GM21367 (cell line): ENCODE measurements around the gene CD79A.

Experiments
- ATAC-seq: cut with Tn5 transposase; IDR thresholded peaks from one replicate; pipeline ENCODE4 v1.9.1; 2021; ENCODE audit not compliant: unreplicated experiment

The CD79A gene

DNA sequence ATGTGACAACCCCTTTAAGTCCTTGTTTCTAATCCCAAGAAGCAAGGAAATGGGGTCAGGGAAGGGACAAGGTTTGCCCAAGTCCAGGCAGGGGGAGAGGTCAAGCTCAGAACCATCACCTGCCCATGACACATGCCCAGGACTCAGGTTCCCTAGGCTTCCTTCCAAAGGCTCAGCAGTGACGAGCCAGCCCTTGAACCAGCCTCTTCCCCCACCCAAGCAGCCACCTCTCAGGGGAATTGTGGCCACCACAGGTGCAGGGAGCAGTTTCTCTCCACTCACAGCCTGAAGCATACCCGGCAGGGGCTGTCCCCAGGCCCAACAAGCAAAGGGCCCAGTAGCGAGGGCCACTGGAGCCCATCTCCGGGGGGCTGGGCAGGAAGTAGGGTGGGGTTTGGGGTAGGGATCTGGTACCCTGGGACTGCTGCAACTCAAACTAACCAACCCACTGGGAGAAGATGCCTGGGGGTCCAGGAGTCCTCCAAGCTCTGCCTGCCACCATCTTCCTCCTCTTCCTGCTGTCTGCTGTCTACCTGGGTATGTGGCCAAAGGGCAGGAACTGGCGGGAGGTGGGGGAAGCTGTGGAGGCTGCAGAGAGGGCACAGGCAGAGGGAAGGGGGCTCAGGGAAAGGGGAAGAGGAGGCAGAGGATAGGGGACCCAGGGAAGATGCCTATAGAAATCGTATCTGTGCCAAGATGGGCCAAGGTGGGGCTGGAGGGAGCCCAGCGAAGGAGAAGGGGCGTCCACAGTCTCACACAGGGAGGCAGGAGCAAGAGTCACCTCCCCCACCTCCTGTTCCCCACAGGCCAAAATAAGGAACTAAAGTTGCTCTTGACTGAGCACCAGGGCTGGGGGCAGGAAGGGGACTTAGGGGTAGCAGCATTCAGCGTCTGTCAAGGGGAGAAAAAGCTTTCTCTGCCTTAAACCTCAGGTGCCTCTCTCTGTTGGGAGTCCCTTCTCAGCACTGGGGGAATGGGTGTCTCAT is at the start of gene CD79A:
Gene CD79A, plus strand, starts transcription at position 433 of the 986 bp plus-strand sequence. Its CDS starts 26 bp downstream, at position 459.
- peak; percentile 59 for ATAC-seq

DNA sequence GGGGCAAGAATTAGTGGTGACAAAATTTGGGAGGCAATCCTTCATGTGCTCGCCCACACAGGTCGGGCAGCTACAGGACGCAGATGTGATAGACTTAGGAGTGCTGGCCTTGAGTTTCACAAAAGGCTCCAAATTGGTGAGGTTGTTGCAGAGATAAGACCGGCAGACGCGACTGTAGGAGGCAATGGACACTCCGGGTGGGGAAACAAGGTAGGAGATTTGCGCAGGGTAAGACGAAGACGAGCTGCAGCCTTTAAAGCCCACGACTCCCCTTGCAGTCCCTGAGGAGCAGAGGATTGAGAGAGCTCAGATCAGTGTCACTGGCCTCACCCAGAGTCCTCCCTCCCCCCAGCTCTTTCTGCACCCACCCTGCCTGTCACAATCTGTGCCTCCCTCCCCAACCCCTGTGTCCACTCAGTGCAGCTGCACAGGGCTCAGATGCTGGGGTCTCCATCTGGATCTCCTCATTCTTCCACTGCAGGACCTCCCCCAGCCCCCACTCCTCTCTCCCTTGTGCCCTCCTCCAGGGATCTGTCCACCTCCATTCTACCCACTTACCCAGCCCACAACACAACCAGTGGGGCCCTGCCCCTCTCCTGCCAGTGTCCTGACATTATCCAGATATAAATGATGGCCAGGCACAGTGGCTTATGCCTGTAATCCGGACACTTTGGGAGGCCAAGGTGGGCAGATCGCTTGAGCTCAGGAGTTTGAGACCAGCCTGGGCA is 38.9 kb upstream of the CD79A start:
- ATAC-seq, result no peak

DNA sequence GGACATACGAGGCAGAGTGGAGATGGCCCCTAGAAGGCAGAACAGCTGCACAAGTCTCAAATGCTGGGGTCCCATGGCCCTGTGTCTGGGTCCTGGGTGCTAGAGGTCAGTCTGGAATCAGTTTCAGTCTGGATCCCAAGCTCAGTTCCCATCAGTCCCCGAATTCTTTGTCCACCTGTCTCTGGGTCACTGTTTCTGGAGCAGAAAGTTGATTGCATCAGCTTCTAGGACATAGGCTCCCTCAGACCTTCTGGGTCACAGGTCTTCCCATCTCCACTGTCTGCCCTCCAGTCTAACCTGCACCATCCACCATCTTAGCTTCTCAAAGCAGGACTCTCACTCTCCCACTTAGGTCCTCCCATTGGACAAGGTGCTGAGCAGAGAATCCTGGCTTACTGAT is 37.9 kb upstream of the CD79A start:
- no peak for ATAC-seq

DNA sequence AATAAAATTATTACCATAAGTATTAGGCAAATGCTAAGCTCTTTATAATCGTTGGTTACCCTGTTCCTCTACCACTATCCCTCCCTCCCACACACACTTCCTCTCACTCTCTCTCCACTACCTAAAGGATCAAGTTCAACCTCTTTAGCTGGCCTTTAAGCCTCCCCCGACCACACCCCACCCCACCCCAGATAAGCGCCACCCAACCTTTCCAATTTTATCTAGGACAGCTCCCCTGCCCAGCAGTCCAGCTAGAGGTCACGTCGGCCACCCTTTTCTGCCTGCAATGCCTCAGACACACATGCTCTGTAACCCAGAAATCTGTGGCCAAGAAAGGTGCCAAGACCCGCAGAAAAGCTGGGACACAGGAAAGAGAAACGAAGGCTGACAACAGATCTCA is 33.7 kb upstream of the CD79A start:
- ATAC-seq, result no peak

DNA sequence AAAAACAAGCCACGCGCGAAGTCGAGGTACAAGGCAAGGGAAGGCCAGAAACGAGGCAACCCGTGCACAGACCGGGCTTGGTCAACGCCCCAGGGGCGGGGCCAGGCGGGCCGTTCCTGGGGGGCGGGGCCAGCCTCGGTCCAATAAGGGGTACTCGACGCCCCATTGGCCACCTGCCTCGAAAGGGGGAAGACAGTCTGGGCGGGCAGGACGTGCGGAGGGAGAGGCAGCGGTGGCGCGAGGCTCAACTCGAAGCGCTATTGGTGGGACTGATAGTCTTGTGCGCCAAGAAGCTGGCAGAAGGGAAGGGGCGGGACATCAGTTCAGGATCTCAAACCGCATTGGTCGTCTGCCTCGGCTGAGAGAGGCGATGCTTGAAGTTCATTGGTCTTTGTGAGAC is 32.5 kb upstream of the CD79A start, which contains the start of gene LYPD4:
Gene LYPD4, minus strand, starts transcription at position 83 of the 400 bp plus-strand sequence. CDS start 5,398 bp downstream, outside the sequence.
- no peak for ATAC-seq

DNA sequence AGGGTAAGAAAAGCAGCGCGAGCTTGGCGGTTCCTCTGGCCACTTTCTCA is 32.3 kb upstream of the CD79A start, which contains the start of gene DMRTC2:
Gene DMRTC2, plus strand, starts transcription at position 42 of the 50 bp plus-strand sequence. CDS start 2,387 bp downstream, outside the sequence.
- ATAC-seq, result no peak

DNA sequence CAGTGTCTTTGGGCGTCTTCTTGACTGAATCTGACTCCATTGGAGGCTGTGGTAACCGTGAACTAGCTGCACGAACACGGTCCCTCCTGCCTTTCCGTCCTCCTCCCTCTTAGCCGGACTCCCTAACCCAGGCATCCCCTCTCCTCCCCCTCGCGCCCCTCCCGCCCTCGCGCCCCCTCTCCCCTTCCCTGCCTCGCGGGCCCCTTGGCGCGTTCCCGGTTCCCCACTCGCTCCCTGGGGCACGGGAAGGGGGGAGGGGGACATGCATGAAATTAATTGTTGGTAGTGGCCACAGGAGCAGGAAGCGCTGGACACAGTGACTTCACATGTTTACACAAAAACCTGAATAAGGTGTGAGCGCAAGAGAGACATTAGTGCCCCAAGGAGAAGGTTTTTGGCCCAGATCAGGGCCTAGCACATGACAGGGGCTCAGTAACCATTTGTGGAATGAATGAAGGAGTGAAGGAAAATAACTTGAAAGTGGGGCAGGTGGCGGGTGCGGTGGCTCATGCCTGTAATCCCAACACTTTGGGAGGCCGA is 32.0 kb upstream of the CD79A start:
- ATAC-seq, result no peak

DNA sequence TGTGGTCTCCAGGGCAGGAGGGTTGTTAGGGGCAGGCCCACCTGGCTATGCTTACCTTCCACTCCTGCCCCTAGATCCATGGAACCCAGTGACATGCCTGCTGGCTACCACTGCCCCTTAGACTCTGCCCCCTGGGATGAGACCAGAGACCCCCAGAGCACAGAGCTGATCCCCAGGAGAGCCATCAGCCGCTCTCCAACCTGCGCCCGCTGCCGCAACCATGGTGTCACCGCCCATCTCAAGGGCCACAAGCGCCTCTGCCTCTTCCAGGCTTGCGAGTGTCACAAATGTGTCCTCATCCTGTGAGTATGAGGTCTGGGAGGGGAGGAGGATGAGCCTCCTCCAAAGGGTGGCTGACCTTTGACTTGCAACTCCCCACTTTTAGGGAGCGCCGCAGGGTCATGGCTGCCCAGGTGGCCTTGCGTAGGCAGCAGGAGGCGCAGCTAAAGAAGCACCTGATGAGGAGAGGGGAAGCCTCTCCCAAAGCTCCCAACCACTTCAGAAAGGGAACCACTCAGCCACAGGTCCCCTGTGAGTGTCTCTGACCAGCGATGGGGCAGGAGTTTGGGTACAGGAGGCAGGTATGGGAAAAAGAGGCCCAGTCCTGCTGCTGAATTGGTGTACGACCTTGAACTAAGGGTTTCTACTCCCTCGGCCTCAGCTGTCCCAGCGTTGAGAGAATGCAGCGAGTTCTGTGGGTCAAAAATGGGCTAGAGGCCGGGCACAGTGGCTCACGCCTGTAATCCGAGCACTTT is 29.6 kb upstream of the CD79A start:
- ATAC-seq, result no peak

DNA sequence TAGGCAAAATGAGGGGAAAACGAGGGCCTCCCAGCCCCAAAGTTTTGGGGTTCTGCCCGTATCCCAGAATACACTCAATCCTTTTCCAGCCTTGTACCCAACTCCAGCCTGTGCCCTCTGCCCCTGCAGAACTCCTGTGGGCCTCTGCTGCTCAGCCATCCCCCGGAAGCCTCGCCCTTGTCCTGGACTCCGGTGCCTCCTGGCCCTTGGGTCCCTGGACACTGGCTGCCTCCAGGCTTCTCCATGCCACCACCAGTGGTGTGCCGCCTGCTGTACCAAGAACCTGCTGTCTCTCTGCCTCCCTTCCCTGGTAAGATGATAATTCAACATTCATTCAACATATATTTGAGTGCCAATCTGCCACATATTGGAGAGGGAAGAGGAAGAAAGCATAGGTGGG is 28.4 kb upstream of the CD79A start:
- ATAC-seq, result no peak

DNA sequence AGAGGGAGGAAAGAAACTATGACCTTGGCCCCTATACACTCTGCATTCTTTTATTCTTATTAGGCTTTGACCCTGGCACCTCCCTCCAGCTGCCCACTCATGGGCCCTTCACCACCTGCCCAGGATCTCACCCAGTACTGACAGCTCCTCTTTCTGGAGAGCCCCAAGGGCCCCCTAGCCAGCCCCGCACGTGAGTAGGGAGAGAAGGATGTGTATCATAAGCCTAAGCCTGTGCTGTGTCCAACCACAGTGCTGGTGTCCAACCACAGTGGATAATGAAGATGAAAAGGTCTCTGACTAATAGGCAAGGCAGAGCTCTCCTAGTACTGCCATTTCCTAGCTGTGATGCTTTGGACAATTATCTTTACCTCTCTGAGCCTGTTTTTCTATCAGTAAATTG is 28.0 kb upstream of the CD79A start:
- ATAC-seq, result no peak

DNA sequence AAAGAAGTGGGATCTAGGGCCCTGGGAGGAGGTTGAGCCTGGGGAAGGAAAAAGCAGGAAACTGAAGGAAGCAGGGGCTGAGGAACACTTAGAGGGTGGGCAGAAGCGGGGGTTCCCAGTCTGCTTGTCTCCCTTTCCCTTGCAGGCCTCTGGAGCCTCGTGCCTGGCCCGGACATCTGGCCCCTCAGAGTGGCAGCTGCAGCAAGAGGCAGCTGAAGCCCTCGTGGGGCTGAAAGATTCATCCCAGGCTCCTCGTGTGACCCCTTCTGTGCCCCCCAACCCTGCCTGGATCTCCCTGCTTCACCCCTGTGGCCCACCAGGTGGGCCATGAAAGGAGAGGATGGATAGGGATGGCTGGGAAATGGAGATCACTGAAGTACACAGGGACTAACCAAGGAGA is 26.7 kb upstream of the CD79A start:
- no peak for ATAC-seq

DNA sequence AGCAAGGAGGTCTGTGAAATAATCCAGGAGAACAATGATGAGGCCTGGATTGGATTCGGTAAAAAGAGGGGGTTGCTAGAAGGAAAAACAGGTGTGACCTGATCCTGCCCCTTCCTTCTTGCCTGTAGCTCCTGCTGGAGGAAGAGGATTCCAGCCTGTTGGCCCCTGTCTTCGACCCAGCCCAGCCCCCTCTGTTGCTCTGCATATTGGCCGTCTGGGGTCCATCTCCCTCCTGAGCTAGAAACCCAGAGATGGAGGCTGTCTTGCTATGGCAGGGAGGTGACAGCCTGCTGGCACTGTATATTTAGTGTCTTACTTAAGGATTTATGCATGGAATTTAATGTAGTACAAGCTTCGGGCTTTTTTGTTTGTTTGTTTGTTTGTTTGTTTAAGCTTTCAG is 25.6 kb upstream of the CD79A start:
- no peak for ATAC-seq

DNA sequence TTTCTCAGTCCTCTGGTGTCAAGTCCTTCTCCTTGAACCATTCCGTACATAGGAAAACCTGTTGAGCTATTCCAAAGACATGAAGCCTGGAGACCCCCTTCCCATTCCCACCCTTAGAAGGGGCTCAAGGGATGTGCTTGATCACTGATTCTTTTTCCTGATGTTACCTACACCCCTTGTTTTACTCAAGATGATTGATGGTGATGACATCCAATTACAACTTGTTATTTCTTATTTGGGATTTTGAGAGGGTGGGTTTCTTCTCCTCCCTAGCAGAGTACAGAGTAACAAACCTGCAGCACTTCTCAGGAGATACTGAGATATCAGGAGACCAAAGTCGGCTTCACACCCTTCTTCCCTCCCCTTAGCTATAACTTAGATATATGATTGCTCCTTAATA is 23.7 kb upstream of the CD79A start:
- no peak for ATAC-seq

DNA sequence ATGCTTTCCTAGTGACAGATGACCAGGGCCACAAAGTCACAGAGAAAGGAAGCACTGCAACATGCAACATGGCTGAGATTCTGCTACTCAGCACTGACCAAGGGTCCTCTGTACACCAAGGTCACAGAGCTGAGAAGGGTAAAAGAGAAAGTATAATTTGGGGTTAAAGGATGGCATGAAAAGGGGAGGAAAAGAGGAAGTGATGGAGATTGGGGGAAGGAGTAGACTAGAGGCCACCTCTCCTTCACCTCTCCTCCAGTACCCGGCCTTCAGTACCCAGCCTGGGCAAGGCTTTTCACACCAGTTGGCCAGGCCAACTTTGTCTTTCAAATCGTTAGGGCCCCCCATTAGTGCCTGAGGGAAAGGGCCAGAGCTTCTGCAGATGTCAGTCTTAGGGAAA is 23.3 kb upstream of the CD79A start:
- ATAC-seq, result no peak

DNA sequence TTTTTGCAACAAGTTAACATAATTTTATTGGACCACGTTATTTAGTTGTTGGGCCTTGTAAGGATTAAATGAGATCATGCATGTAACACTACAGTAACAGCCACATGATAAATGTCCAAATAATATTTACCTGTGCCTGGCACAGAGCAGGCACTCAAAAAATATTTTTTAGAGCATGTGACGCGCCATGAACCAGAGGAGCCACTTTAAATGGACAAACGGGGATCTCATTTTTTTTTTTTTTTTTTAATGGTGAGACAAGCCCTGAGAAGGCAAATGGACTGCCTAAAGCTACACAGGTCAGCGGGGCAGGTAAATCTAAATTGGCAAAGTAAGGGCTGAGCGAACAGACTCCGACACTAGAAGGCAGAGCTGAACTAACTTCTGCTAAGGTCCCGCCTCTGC is 17.9 kb upstream of the CD79A start:
- no peak for ATAC-seq

DNA sequence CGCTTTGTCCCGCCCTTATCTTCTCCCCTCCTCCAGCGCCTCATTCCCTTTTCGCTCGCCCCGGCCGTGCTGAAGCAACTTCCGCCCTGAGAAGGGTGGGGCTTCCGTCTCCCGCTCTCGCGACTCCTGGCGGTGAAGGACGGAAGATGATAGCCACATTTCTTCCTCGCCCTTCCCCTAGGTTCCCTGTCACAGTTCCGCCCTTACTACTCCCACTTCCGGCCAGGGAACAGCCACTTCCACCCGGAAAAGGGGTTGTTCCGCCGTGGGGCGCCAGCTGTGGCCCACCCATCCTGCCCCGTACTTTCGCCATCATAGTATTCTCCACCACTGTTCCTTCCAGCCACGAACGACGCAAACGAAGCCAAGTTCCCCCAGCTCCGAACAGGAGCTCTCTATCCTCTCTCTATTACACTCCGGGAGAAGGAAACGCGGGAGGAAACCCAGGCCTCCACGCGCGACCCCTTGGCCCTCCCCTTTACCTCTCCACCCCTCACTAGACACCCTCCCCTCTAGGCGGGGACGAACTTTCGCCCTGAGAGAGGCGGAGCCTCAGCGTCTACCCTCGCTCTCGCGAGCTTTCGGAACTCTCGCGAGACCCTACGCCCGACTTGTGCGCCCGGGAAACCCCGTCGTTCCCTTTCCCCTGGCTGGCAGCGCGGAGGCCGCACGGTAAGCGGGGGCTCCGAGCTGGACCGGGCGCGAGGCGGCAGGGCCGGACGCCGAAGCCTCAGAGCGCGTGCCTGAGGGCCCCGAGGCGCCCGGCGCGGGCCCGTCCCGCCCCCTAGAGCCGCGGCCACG is 17.3 kb upstream of the CD79A start, which contains the start of gene RPS19:
Gene RPS19, plus strand, starts transcription at position 638 of the 801 bp plus-strand sequence. CDS start 520 bp downstream, outside the sequence.
- peak; percentile 68 for ATAC-seq

DNA sequence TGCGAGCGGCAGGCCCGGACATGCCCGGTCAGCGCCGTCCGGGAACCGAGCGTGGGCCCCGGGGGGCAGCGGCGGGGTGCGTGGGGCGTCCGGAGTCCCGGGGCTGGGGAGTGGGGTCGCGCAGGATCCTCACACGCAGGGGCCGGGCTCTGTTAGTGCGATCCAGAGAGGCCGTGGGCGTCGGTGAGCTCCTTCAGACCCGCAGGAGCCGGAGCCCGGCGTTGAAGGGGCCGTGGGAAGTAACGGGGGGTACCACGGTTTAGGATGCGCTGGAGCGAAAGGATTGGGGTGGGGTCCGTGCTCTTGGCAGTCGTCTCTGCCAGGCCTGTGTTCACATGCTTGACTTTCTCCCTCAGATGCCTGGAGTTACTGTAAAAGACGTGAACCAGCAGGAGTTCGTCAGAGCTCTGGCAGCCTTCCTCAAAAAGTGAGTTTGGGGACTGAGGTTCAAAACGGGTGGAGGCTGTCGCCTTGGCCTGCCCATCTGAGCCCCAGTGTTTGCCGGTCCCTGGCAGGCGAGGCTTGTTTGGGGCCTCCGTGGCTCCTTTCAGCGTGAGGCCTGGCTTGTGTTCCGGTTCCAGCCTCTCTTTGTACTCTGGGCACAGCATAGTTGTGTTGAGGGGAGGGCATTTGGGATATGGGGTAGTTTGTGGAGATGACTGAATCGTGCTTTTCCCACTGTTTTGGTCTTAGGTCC is 16.5 kb upstream of the CD79A start:
- ATAC-seq, result no peak

DNA sequence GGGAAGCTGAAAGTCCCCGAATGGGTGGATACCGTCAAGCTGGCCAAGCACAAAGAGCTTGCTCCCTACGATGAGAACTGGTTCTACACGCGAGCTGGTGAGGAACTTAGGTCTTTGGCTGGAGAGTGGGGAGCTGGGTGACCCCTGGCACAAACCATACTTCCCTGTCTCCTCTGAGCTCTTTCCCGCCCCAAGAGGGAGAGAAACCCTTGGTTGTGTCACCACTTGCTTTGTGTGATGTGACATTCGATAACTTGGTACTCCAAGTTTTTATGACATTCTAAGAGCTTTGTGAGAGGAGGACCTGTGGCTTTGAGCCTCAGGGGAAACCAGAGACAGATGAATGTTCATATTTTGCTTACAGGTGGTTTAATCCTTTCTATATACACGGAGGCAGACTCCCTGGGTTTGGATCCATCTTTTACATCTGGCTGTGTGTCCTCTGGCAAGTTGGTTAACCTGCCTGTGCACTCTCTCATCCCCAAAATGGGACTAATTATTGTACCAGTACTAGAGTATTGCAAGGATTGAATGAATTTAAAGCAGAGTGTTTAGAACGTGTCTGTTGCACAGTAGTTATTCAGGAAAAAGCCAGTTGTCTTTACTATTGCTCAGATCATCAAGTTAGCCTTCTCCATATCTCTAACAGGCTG is 15.8 kb upstream of the CD79A start:
- no peak for ATAC-seq

DNA sequence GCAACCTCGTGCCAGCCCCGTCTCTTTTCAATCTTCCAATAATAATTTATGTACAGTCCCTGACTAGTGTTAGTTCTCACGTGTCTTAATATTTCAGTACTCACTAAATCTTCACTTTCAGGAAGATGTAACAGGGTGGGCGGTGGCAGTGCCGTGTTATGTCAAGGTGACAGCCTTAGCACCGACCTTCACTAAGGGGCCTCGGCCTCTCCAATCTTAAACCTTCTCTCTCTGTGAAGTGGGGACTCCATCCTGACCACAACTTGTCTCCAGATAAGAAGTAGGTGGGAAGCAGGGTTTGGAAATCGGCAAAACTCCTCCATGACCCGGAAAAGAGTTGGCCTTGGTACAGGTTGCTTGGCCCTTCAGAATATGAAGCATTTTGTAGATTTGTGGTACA is 15.2 kb upstream of the CD79A start:
- no peak for ATAC-seq
